Erythroblast (primary cell): ENCODE results near the gene NEU4.

ENCODE experiments used
- GATA1 ChIP-seq: IDR thresholded peaks from 2 replicates; pipeline ENCODE4 v1.6.1; 2011; ENCODE audit warnings: low read depth, mild to moderate bottlenecking, control low read depth, low read length, moderate library complexity
- POLR2A ChIP-seq: IDR thresholded peaks from 2 replicates; pipeline ENCODE4 v1.6.1; 2011; ENCODE audit warnings: mild to moderate bottlenecking, low read length

DNA sequence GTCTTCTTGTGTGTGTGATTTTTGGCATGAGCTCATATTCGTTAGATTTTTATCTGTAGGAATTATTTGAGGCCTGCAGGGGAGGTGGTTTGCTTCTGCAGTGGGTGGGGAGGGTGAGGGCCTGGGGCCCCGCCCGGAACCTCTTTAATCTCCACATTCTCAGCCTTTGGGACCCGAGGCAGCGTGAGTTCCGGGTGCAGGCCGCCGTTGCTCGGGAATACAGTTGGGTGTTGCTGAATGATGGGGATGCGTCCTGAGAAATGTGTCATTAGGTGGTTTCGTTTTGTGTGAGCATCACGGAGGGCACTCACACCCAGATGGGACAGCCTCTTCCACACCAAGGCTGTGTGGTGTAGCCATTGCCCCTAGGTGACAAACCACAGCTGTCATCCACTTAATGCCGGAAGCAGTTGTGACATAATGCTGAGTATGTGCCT, 46.0 kb upstream of the NEU4 start:
- no peak for TF ChIP-seq POLR2A
- no peak for TF ChIP-seq GATA1
